ENCODE data around the gene IFNL2. TPM values are rescaled to one million over a fixed set of nuclear protein-coding genes. Genes with fewer than 3 reads are reported as not detected.

IFNL2 gene
- total RNA-seq, 1 experiment from 2014 or later: not detected

DNA sequence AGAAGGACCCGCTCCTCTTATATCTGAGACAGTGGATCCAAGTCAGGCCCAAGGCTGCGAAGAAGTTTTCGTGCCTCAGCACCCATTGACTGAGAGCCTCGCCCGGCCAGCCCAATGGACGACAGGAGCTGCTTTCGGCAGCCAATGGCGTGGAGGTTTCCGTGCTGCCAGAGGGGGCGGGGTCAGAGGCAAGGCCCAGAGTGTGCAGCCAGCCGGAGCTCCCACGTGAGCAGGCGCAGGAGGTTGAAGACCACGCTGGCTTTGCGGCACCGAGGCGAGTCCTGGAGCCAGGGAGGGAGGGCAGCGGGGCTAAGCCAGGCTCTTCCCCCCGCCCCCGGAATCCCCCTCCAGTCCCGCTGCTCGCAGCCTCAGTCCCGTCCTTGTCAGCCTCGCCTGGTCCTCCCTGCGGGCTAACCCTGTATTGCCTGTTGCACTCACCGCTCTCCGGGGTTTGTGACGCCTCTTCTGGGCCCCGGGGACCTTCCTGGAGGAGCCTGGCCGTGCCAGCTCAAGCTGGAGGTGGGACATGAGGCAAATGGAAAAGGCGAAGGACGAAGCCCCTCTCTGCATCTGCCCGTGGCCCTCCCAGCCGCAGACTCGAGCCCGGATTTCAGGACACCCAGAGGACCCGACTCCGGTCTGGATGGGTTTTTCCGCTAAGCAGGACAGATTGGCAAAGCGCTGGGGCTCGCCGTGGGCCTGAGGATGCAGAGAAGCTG lies 21.1 kb upstream of the IFNL2 start:
- no peaks in the 10 kb centered on the region for H3K36me3 Mint-ChIP-seq (ENCODE audit: insufficient read depth, unreplicated experiment)
- H3K27ac Mint-ChIP-seq (ENCODE audit: unreplicated experiment): no peak overlapping the region
- intact Hi-C loops (cut with micrococcal nuclease; ENCODE audit: unreplicated experiment): no loop called here
- no peak for TF ChIP-seq CTCF (IDR thresholded peaks at IDR 0.05; ENCODE audit: unreplicated experiment)
- no peaks in the 10 kb centered on the region for H3K4me1 Mint-ChIP-seq (ENCODE audit: low read depth, unreplicated experiment)
- peaks cover 72% of the 10 kb centered on the region for H3K27me3 Mint-ChIP-seq (ENCODE audit: unreplicated experiment)
- DNase-seq: no peak
- no peak overlapping the region for H3K4me3 Mint-ChIP-seq (ENCODE audit: low read depth, unreplicated experiment)
- H3K9me3 Mint-ChIP-seq (ENCODE audit: low read depth, unreplicated experiment): no peaks in the 10 kb centered on the region
- BruUV-seq (replicated peaks): no TSS peak
- CTCF ChIA-PET: interaction anchor here (0.7 kb wide), 1 partner anchor 9 kb away, joined by 5 read pairs; no protein-coding TSS in a partner anchor

GRCh38 chr19:39247701-39248664 lies 20.2 kb upstream of the IFNL2 start:
- no TSS peak for BruUV-seq (replicated peaks)
- intact Hi-C loops (cut with micrococcal nuclease; ENCODE audit: unreplicated experiment): no loop called here
- Mint-ChIP-seq H3K4me1 (ENCODE audit: low read depth, unreplicated experiment) (no peaks in the 10 kb centered on the region), H3K27me3 (ENCODE audit: unreplicated experiment) (peaks cover 81% of the 10 kb centered on the region), H3K27ac (ENCODE audit: unreplicated experiment) (no peak overlapping the region), H3K9me3 (ENCODE audit: low read depth, unreplicated experiment) (no peaks in the 10 kb centered on the region), H3K36me3 (ENCODE audit: insufficient read depth, unreplicated experiment) (no peaks in the 10 kb centered on the region), H3K4me3 (ENCODE audit: low read depth, unreplicated experiment) (no peak overlapping the region)
- no peak for TF ChIP-seq CTCF (IDR thresholded peaks at IDR 0.05; ENCODE audit: unreplicated experiment)
- DNase-seq: no peak
- CTCF ChIA-PET: interaction anchor here (0.7 kb wide), 1 partner anchor 10 kb away, joined by 5 read pairs; no protein-coding TSS in a partner anchor

DNA sequence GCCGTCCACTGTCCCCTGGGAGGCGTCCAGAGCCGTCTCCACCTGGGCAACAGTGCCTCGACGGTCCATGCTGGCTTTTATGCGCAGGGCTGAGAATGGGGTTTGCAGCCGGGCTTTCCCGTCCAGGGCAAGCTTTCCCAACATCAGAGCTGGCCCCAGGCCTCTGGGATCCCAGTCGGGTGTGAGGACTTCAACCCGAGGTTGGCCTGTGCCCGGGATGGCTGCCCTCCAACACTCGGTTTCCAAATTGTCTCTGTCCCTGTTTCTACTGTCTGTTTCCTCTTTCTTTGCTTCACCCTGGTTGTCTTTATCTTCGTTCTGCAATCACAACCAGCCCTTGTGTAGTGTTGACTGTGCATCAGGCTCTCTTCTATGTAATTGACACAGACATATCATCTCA lies 19.4 kb upstream of the IFNL2 start, which contains the start of gene IFNL4:
IFNL4 (minus strand) TSS at position 51 of the 400 bp plus-strand sequence.
- no TSS peak for BruUV-seq (replicated peaks)
- DNase-seq: no peak
- CTCF ChIA-PET: no interaction called here
- intact Hi-C loops (cut with micrococcal nuclease; ENCODE audit: unreplicated experiment): no loop called here
- Mint-ChIP-seq H3K27ac (ENCODE audit: unreplicated experiment) (no peak within 1 kb of the TSS), H3K9me3 (ENCODE audit: low read depth, unreplicated experiment) (no peaks in the 10 kb centered on the region), H3K4me3 (ENCODE audit: low read depth, unreplicated experiment) (no peak within 1 kb of the TSS), H3K4me1 (ENCODE audit: low read depth, unreplicated experiment) (no peaks in the 10 kb centered on the region), H3K36me3 (ENCODE audit: insufficient read depth, unreplicated experiment) (no peaks in the 10 kb centered on the region), H3K27me3 (ENCODE audit: unreplicated experiment) (peaks cover 82% of the 10 kb centered on the region)
- no peak for TF ChIP-seq CTCF (IDR thresholded peaks at IDR 0.05; ENCODE audit: unreplicated experiment)

DNA sequence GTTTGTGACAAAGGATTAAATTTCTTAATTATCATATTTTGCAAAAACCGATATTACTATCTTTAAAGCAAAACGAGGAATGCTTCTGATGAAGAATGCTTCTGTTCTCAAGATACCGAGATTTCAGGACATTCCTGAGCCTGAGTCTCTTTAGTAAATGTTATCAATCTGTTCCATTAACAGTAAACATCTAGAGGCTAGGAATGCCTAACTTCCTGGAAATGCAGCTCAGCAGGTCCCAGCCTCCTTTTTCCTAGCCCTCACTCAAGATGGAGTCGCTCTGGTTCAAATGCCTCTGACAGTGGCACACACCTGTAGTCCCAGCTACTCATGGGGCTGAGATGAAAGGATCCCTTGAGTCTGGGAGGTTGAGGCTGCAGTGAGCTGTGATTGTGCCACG lies 17.1 kb upstream of the IFNL2 start:
- Mint-ChIP-seq H3K4me3 (ENCODE audit: low read depth, unreplicated experiment) (no peak overlapping the region), H3K4me1 (ENCODE audit: low read depth, unreplicated experiment) (no peaks in the 10 kb centered on the region), H3K27me3 (ENCODE audit: unreplicated experiment) (peaks cover 74% of the 10 kb centered on the region), H3K9me3 (ENCODE audit: low read depth, unreplicated experiment) (no peaks in the 10 kb centered on the region), H3K36me3 (ENCODE audit: insufficient read depth, unreplicated experiment) (no peaks in the 10 kb centered on the region), H3K27ac (ENCODE audit: unreplicated experiment) (no peak overlapping the region)
- TF ChIP-seq CTCF (IDR thresholded peaks at IDR 0.05; ENCODE audit: unreplicated experiment): no peak
- intact Hi-C loops (cut with micrococcal nuclease; ENCODE audit: unreplicated experiment): no loop called here
- DNase-seq: no peak
- BruUV-seq (replicated peaks): no TSS peak
- CTCF ChIA-PET: interaction anchor here (0.7 kb wide), 1 partner anchor 1035 kb away, joined by 8 read pairs; no protein-coding TSS in a partner anchor

Measured in Calu3 (cell line).